G401 (cell line): ENCODE measurements around the gene SLC25A45. TPM values are rescaled to one million over a fixed set of nuclear protein-coding genes. Genes with fewer than 3 reads are reported as not detected.

ENCODE experiments used
- DNase-seq: peaks from one replicate; pipeline ENCODE4 v3.0.0-alpha.2; 2015; ENCODE audit warnings: low spot score
- in situ Hi-C: cut with HindIII; loops from 2 replicates; pipeline ENCODE4 v1.10.0; 2016; ENCODE audit warnings: low sequenced_read_pairs, mixed read lengths
- total RNA-seq: library from RNA; depleted of rRNA; stranded (reverse); fragments of >200 nt; shearing (Covaris generic); gene quantifications from 2 replicates; pipeline ENCODE4 v1.2.3, GENCODE V29; 2014

SLC25A45 gene
- total RNA-seq, 1 experiment from 2014 or later = 1.1 TPM

- DNase-seq = no peak
- in situ Hi-C loops = no loop called here
Observed at GRCh38 chr11:65393513-65394079, 11.2 kb upstream of the SLC25A45 start.

- DNase-seq = no peak
- in situ Hi-C loops = no loop called here
Observed at GRCh38 chr11:65392899-65393298, 10.5 kb upstream of the SLC25A45 start.

GRCh38 chr11:65392186-65392829 lies 9.9 kb upstream of the SLC25A45 start:
- in situ Hi-C loops = no loop called here
- no peak for DNase-seq

- in situ Hi-C loops = no loop called here
- DNase-seq = peak; percentile 25
Observed at GRCh38 chr11:65390996-65391395, 8.6 kb upstream of the SLC25A45 start.

GRCh38 chr11:65390099-65390941 lies 7.9 kb upstream of the SLC25A45 start:
- in situ Hi-C loops = no loop called here
- DNase-seq = peak; percentile 25

- in situ Hi-C loops = no loop called here
- DNase-seq = peak; percentile 28
Observed at GRCh38 chr11:65389294-65389980, 7.0 kb upstream of the SLC25A45 start.

GRCh38 chr11:65388731-65389130 lies 6.3 kb upstream of the SLC25A45 start:
- in situ Hi-C loops = no loop called here
- no peak for DNase-seq

- in situ Hi-C loops = no loop called here
- DNase-seq = peak; percentile 85
Observed at GRCh38 chr11:65386307-65387140, 4.1 kb upstream of the SLC25A45 start, which contains the start of gene FRMD8. FRMD8 (plus strand) TSS chr11:65386637; CDS start chr11:65387037, 400 bp downstream.

- in situ Hi-C loops = no loop called here
- no peak for DNase-seq
Observed at GRCh38 chr11:65384301-65384889, 1.9 kb upstream of the SLC25A45 start.

- in situ Hi-C loops = no loop called here
Observed at GRCh38 chr11:65383778-65384177, 1.3 kb upstream of the SLC25A45 start.

GRCh38 chr11:65382804-65383368 lies 440 bp upstream of the SLC25A45 start:
- in situ Hi-C loops = no loop called here
- no peak for DNase-seq

More at GRCh38 chr11:65383778-65384177, 1.3 kb upstream of the SLC25A45 start:
- DNase-seq = no peak

GRCh38 chr11:65381716-65382032 lies 772 bp downstream of the SLC25A45 start:
- in situ Hi-C loops = no loop called here
- DNase-seq = peak; percentile 54

- in situ Hi-C loops = no loop called here
- no peak for DNase-seq
Observed at GRCh38 chr11:65380460-65381119, 1.9 kb downstream of the SLC25A45 start.

GRCh38 chr11:65379698-65380459 lies 2.6 kb downstream of the SLC25A45 start:
- in situ Hi-C loops = no loop called here

GRCh38 chr11:65378928-65379638 lies 3.4 kb downstream of the SLC25A45 start:
- in situ Hi-C loops = no loop called here
- no peak for DNase-seq

More at GRCh38 chr11:65379698-65380459, 2.6 kb downstream of the SLC25A45 start:
- no peak for DNase-seq

- in situ Hi-C loops = no loop called here
- no peak for DNase-seq
Observed at GRCh38 chr11:65378208-65378927, 4.1 kb downstream of the SLC25A45 start.
